GM08714 (cell line): ENCODE measurements around the gene SYT2.

Source experiments
- H3K4me3 ChIP-seq: fragments of 200-500 bp; sonication (Bioruptor generic); 2 replicates; pipeline ENCODE4 v1.5.1; 2014; ENCODE audit warnings: mild to moderate bottlenecking, low read length, inconsistent platforms
- ZNF274 ChIP-seq: IDR thresholded peaks from 2 replicates; pipeline ENCODE4 v1.6.1; 2012; ENCODE audit warnings: mild to moderate bottlenecking, low read depth, low read length

The SYT2 gene

GRCh38 chr1:202671399-202671798, 38.9 kb downstream of the SYT2 start:
- H3K4me3 ChIP-seq = no peak overlapping the region
- TF ChIP-seq ZNF274 = no peak

GRCh38 chr1:202665417-202665816, 44.8 kb downstream of the SYT2 start:
- TF ChIP-seq ZNF274 = no peak
- H3K4me3 ChIP-seq = no peak overlapping the region

GRCh38 chr1:202664083-202664482, 46.2 kb downstream of the SYT2 start:
- H3K4me3 ChIP-seq = no peak overlapping the region
- TF ChIP-seq ZNF274 = no peak

- H3K4me3 ChIP-seq = no peak overlapping the region
- no peak for TF ChIP-seq ZNF274
These were observed 47.1 kb downstream of the SYT2 start for GRCh38 chr1:202663131-202663530.

GRCh38 chr1:202662081-202662480, 48.2 kb downstream of the SYT2 start:
- H3K4me3 ChIP-seq = no peak overlapping the region
- TF ChIP-seq ZNF274 = no peak

GRCh38 chr1:202661136-202661845, 49.0 kb downstream of the SYT2 start:
- TF ChIP-seq ZNF274 = no peak
- H3K4me3 ChIP-seq = no peak overlapping the region

GRCh38 chr1:202659974-202660373, 50.3 kb downstream of the SYT2 start:
- TF ChIP-seq ZNF274 = no peak
- no peak overlapping the region for H3K4me3 ChIP-seq

- H3K4me3 ChIP-seq = no peak overlapping the region
- TF ChIP-seq ZNF274 = no peak
These were observed 50.7 kb downstream of the SYT2 start for GRCh38 chr1:202659541-202659940.

- no peak overlapping the region for H3K4me3 ChIP-seq
- TF ChIP-seq ZNF274 = no peak
These were observed 51.5 kb downstream of the SYT2 start for GRCh38 chr1:202658769-202659168.

GRCh38 chr1:202658251-202658759, 51.9 kb downstream of the SYT2 start:
- no peak for TF ChIP-seq ZNF274
- H3K4me3 ChIP-seq = no peak overlapping the region

GRCh38 chr1:202656951-202657646, 53.2 kb downstream of the SYT2 start:
- no peak for TF ChIP-seq ZNF274
- no peak overlapping the region for H3K4me3 ChIP-seq

- no peak for TF ChIP-seq ZNF274
- H3K4me3 ChIP-seq = no peak overlapping the region
These were observed 54.2 kb downstream of the SYT2 start for GRCh38 chr1:202656057-202656456.

- TF ChIP-seq ZNF274 = no peak
- H3K4me3 ChIP-seq = no peak overlapping the region
These were observed 56.2 kb downstream of the SYT2 start for GRCh38 chr1:202654079-202654478.

- H3K4me3 ChIP-seq = no peak overlapping the region
- no peak for TF ChIP-seq ZNF274
These were observed 60.5 kb downstream of the SYT2 start for GRCh38 chr1:202649553-202650392.
